ENCODE measurements around the gene ADGRV1.

GRCh38 chr5:90542827-90543519, 15.6 kb upstream of the ADGRV1 start:
- TF ChIP-seq CTCF (IDR thresholded peaks at IDR 0.05) (no peak), POLR2A (IDR thresholded peaks at IDR 0.05) (no peak), EP300 (IDR thresholded peaks at IDR 0.05) (no peak)
